HG03135 (cell line): ENCODE measurements around the gene NUDT8.
"Not testable (repeated sequence)": the region's sequence is repeated elsewhere in the genome, so short reads cannot be mapped to it uniquely, and the experiment has no call there.

Experiments
- ATAC-seq: cut with Tn5 transposase; IDR thresholded peaks from one replicate; pipeline ENCODE4 v1.9.1; 2021; ENCODE audit warnings: mild to moderate bottlenecking, moderate library complexity; ENCODE audit not compliant: unreplicated experiment

The NUDT8 gene

GRCh38 chr11:67630228-67630942 lies 648 bp upstream of the NUDT8 start:
- ATAC-seq, result peak; percentile 55

GRCh38 chr11:67628710-67629385 lies 889 bp downstream of the NUDT8 start:
- no peak for ATAC-seq

GRCh38 chr11:67627812-67628624 lies 1.7 kb downstream of the NUDT8 start:
- no peak for ATAC-seq

- no peak for ATAC-seq
These were observed 2.3 kb downstream of the NUDT8 start for GRCh38 chr11:67627441-67627811.

GRCh38 chr11:67626970-67627369 lies 2.8 kb downstream of the NUDT8 start:
- no peak for ATAC-seq

GRCh38 chr11:67626131-67626833 lies 3.5 kb downstream of the NUDT8 start:
- ATAC-seq, result not testable (repeated sequence)

- ATAC-seq, result not testable (repeated sequence)
These were observed 5.9 kb downstream of the NUDT8 start for GRCh38 chr11:67623795-67624194.

- not testable (repeated sequence) for ATAC-seq
These were observed 6.8 kb downstream of the NUDT8 start for GRCh38 chr11:67622905-67623304.

GRCh38 chr11:67621928-67622327 lies 7.8 kb downstream of the NUDT8 start:
- not testable (repeated sequence) for ATAC-seq

- ATAC-seq, result not testable (repeated sequence)
These were observed 9.1 kb downstream of the NUDT8 start for GRCh38 chr11:67620621-67621020.

- not testable (repeated sequence) for ATAC-seq
These were observed 9.8 kb downstream of the NUDT8 start for GRCh38 chr11:67619683-67620618.

- not testable (repeated sequence) for ATAC-seq
These were observed 10.7 kb downstream of the NUDT8 start for GRCh38 chr11:67618901-67619659.

GRCh38 chr11:67617243-67617953 lies 12.3 kb downstream of the NUDT8 start:
- ATAC-seq, result no peak

- no peak for ATAC-seq
These were observed 13.1 kb downstream of the NUDT8 start for GRCh38 chr11:67616431-67617242.

GRCh38 chr11:67615728-67616430 lies 13.9 kb downstream of the NUDT8 start:
- ATAC-seq, result no peak

GRCh38 chr11:67614730-67615714 lies 14.7 kb downstream of the NUDT8 start:
- no peak for ATAC-seq
